Upper lobe of left lung (tissue), 6 donors: Measurements from ENCODE around the gene SPARCL1. TPM values are rescaled to one million over a fixed set of nuclear protein-coding genes. Genes with fewer than 3 reads are reported as not detected.

Experiments
- ATAC-seq, 2 donors: fragments of 200-7000 bp; cut with Tn5 transposase; one replicate each; pipeline ENCODE4 v1.9.1; 2022; ENCODE audit warnings: mild to moderate bottlenecking in 2 of 2, moderate library complexity in 2 of 2; ENCODE audit not compliant: low FRiP score in 2 of 2
- DNase-seq, 2 donors: peaks; one replicate each; pipeline ENCODE4 v3.0.0-alpha.2; 2019 to 2020
- H3K27ac ChIP-seq, 4 donors: fragments of 200-600 bp; sonication (generic); one replicate each; pipeline ENCODE4 v1.5.1; 2016 to 2019
- H3K27me3 ChIP-seq, 4 donors: fragments of 200-600 bp; sonication (generic); one replicate each; pipeline ENCODE4 v1.5.1; 2017 to 2019
- H3K36me3 ChIP-seq, 4 donors: fragments of 200-600 bp; sonication (generic); one replicate each; pipeline ENCODE4 v1.5.1; 2016 to 2019
- H3K4me1 ChIP-seq, 4 donors: fragments of 200-600 bp; sonication (generic); one replicate each; pipeline ENCODE4 v1.5.1; 2018 to 2019
- H3K4me3 ChIP-seq, 4 donors: fragments of 200-600 bp; sonication (generic); one replicate each; pipeline ENCODE4 v1.5.1; 2017 to 2019; ENCODE audit warnings: mild to moderate bottlenecking in 2 of 4, moderate library complexity in 1 of 4
- H3K9me3 ChIP-seq, 4 donors: fragments of 200-600 bp; sonication (generic); one replicate each; pipeline ENCODE4 v1.5.1; 2018 to 2019
- EP300 ChIP-seq, 4 donors: sonication (generic); formaldehyde crosslinking; IDR thresholded peaks; one replicate each; pipeline ENCODE4 v1.5.1; 2017; ENCODE audit warnings: antibody characterized with exemption in 4 of 4, control low read depth in 2 of 4
- POLR2A ChIP-seq, 4 donors: fragments of 450-650 bp; IDR thresholded peaks; one replicate each; pipeline ENCODE4 v1.5.1; 2016 to 2017; ENCODE audit warnings: antibody characterized with exemption in 4 of 4, mild to moderate bottlenecking in 2 of 4
- POLR2AphosphoS5 ChIP-seq, 2 donors: sonication (generic); formaldehyde crosslinking; IDR thresholded peaks; one replicate each; pipeline ENCODE4 v1.5.1; 2017; ENCODE audit warnings: antibody characterized with exemption in 2 of 2
- WGBS, 2 donors: methylation state at CpG; one replicate each; pipeline ENCODE4 v1.1.5; 2017 to 2018; 5-methylcytosine and 5-hydroxymethylcytosine counted together
- total RNA-seq, 6 donors: library from RNA; depleted of rRNA in 4 of 6; stranded (reverse); fragments of >200 nt in 4 of 6; gene quantifications; one replicate each; pipeline versions ENCODE4 v1.1.0 to v1.2.1, GENCODE V29; 2016 to 2021
- TF ChIP-seq, protein P1 (sequence below), 6 experiments: fragments of 450-650 bp in 4 of 6; fragments of 200-600 bp in 2 of 6; sonication (generic) in 2 of 6; IDR thresholded peaks; one replicate each; pipeline ENCODE4 v1.5.1; 2016 to 2019; ENCODE audit warnings: antibody characterized with exemption in 6 of 6
- donor health status: DM: no; HTN: no; CAD: no; lungs with moderate emphysema.
- donor health status: DM: no; HTN: yes; CAD: no; lungs with severe emphysema.

SPARCL1 gene
- total RNA-seq, 6 donors from 2014 or later, result 145 to 406 (median 343) TPM

GRCh38 chr4:87541956-87542709, 13.0 kb upstream of the SPARCL1 start:
- ATAC-seq (peak in 1 of 2 donors; percentile 38), DNase-seq (no peak)
- TF ChIP-seq EP300 (IDR thresholded peaks at IDR 0.05) (no peak), POLR2A (IDR thresholded peaks at IDR 0.05) (no peak), POLR2AphosphoS5 (IDR thresholded peaks at IDR 0.05) (no peak)
- TF ChIP-seq, protein P1, sequence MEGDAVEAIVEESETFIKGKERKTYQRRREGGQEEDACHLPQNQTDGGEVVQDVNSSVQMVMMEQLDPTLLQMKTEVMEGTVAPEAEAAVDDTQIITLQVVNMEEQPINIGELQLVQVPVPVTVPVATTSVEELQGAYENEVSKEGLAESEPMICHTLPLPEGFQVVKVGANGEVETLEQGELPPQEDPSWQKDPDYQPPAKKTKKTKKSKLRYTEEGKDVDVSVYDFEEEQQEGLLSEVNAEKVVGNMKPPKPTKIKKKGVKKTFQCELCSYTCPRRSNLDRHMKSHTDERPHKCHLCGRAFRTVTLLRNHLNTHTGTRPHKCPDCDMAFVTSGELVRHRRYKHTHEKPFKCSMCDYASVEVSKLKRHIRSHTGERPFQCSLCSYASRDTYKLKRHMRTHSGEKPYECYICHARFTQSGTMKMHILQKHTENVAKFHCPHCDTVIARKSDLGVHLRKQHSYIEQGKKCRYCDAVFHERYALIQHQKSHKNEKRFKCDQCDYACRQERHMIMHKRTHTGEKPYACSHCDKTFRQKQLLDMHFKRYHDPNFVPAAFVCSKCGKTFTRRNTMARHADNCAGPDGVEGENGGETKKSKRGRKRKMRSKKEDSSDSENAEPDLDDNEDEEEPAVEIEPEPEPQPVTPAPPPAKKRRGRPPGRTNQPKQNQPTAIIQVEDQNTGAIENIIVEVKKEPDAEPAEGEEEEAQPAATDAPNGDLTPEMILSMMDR (IDR thresholded peaks at IDR 0.05), result no peak
- no peaks in the 10 kb centered on the region for H3K36me3 ChIP-seq
- H3K27me3 ChIP-seq, result no peaks in the 10 kb centered on the region
- H3K27ac ChIP-seq, result peak overlapping the region in 3 of 4 donors; percentile 5 to 31 (median 14)
- WGBS, 2 donors, result 71 to 80% methylated on average over 6 of the region's 6 CpGs
- peaks cover 0 to 8% (median 0%) of the 10 kb centered on the region in 4 donors for H3K4me1 ChIP-seq
- no peak overlapping the region for H3K4me3 ChIP-seq
- H3K9me3 ChIP-seq, result no peaks in the 10 kb centered on the region

GRCh38 chr4:87541521-87541920, 12.3 kb upstream of the SPARCL1 start:
- Histone ChIP-seq H3K27ac (peak overlapping the region in 3 of 4 donors; percentile 5 to 31 (median 14)), H3K9me3 (no peaks in the 10 kb centered on the region)

GRCh38 chr4:87540146-87541058, 11.2 kb upstream of the SPARCL1 start:
- peak overlapping the region in 3 of 4 donors; percentile 5 to 22 (median 19) for H3K27ac ChIP-seq
- no peak for DNase-seq
- no peaks in the 10 kb centered on the region for H3K36me3 ChIP-seq

More at GRCh38 chr4:87541521-87541920, 12.3 kb upstream of the SPARCL1 start:
- TF ChIP-seq POLR2A (IDR thresholded peaks at IDR 0.05), result no peak
- TF ChIP-seq EP300 (IDR thresholded peaks at IDR 0.05), result no peak
- TF ChIP-seq, protein P1 (IDR thresholded peaks at IDR 0.05), result no peak
- TF ChIP-seq POLR2AphosphoS5 (IDR thresholded peaks at IDR 0.05), result no peak
- ATAC-seq (no peak), DNase-seq (no peak)
- WGBS, 2 donors, result 53 to 70% methylated on average over 4 of the region's 4 CpGs
- Histone ChIP-seq H3K4me1 (peaks cover 0 to 8% (median 0%) of the 10 kb centered on the region in 4 donors), H3K4me3 (no peak overlapping the region), H3K27me3 (no peaks in the 10 kb centered on the region), H3K36me3 (no peaks in the 10 kb centered on the region)

DNA sequence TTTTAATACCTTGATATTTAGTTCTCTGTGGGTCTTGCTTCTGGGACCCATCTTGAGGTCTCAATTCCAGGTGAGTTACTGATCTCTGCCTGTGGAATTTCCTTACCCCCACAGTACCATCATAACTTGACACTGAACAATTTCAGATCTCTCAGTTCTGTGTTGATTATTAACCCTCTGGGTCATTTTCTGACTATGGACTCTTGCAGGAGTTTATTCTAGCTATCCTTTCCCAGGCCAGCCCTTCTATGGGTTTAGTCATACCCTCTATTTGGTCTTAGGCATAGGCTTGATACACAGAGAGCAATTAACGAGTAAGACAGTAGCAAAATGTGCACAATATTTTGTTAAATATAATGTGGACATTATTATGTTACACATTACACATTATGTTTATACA, 3.7 kb upstream of the SPARCL1 start:
- Histone ChIP-seq H3K4me1 (peaks cover 0 to 24% (median 12%) of the 10 kb centered on the region in 4 donors), H3K9me3 (no peaks in the 10 kb centered on the region), H3K4me3 (no peak overlapping the region), H3K36me3 (no peaks in the 10 kb centered on the region), H3K27ac (peak overlapping the region in 3 of 4 donors; percentile 44 to 86 (median 81)), H3K27me3 (no peaks in the 10 kb centered on the region)
- no peak for DNase-seq
- TF ChIP-seq POLR2AphosphoS5 (IDR thresholded peaks at IDR 0.05) (no peak), EP300 (IDR thresholded peaks at IDR 0.05) (no peak), POLR2A (IDR thresholded peaks at IDR 0.05) (no peak)
- TF ChIP-seq, protein P1 (IDR thresholded peaks at IDR 0.05), result no peak
- ATAC-seq, result no peak
- WGBS, 2 donors, result 88% methylated on average over 1 of the region's 1 CpG

More at GRCh38 chr4:87540146-87541058, 11.2 kb upstream of the SPARCL1 start:
- WGBS, 2 donors, result 80 to 88% methylated on average over 15 of the region's 15 CpGs
- no peak overlapping the region for H3K4me3 ChIP-seq
- H3K27me3 ChIP-seq, result no peaks in the 10 kb centered on the region
- peak; percentile 37 to 94 for ATAC-seq
- peaks cover 0 to 8% (median 0%) of the 10 kb centered on the region in 4 donors for H3K4me1 ChIP-seq
- no peaks in the 10 kb centered on the region for H3K9me3 ChIP-seq
- peak; percentile 10 to 14 for TF ChIP-seq POLR2AphosphoS5 (IDR thresholded peaks at IDR 0.05)
- TF ChIP-seq, protein P1 (IDR thresholded peaks at IDR 0.05), result no peak
- no peak for TF ChIP-seq POLR2A (IDR thresholded peaks at IDR 0.05)
- peak in 1 of 4 donors; percentile 12 for TF ChIP-seq EP300 (IDR thresholded peaks at IDR 0.05)
